Measurements from ENCODE around the gene OR8B8.
A peak's percentile ranks its signal among the peaks of the same experiment; 100 is the strongest.
"Not testable (repeated sequence)": the region's sequence is repeated elsewhere in the genome, so short reads cannot be mapped to it uniquely, and the experiment has no call there.

The OR8B8 gene

GRCh38 chr11:124405581-124405980, 39.9 kb downstream of the OR8B8 start:
- TF ChIP-seq, protein P1, sequence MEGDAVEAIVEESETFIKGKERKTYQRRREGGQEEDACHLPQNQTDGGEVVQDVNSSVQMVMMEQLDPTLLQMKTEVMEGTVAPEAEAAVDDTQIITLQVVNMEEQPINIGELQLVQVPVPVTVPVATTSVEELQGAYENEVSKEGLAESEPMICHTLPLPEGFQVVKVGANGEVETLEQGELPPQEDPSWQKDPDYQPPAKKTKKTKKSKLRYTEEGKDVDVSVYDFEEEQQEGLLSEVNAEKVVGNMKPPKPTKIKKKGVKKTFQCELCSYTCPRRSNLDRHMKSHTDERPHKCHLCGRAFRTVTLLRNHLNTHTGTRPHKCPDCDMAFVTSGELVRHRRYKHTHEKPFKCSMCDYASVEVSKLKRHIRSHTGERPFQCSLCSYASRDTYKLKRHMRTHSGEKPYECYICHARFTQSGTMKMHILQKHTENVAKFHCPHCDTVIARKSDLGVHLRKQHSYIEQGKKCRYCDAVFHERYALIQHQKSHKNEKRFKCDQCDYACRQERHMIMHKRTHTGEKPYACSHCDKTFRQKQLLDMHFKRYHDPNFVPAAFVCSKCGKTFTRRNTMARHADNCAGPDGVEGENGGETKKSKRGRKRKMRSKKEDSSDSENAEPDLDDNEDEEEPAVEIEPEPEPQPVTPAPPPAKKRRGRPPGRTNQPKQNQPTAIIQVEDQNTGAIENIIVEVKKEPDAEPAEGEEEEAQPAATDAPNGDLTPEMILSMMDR (IDR thresholded peaks at IDR 0.05; ENCODE audit: insufficient read depth, low read length, missing control alignments), result no peak
- CTCF ChIA-PET, result interaction anchor here (1.6 kb wide), 1 partner anchor 10 kb away, joined by 9 read pairs; no protein-coding TSS in a partner anchor
- H3K4me3 ChIP-seq (ENCODE audit: low read depth, low read length), result no peak overlapping the region
- DNase-seq (ENCODE audit: low read depth, low spot score), result no peak
- POLR2A ChIA-PET, result no interaction called here

GRCh38 chr11:124403186-124403585, 42.3 kb downstream of the OR8B8 start:
- H3K4me3 ChIP-seq (ENCODE audit: low read depth, low read length); POLR2A ChIA-PET; DNase-seq (ENCODE audit: low read depth, low spot score): not testable (repeated sequence)
- CTCF ChIA-PET, result interaction anchor here (0.7 to 3.6 kb wide), 7 partner anchors 12 to 214 kb away, joined by 3 to 23 read pairs (median 14); no protein-coding TSS in a partner anchor

GRCh38 chr11:124402326-124402922, 43.1 kb downstream of the OR8B8 start:
- ChIA-PET POLR2A (interaction anchor here (0.7 kb wide), 1 partner anchor 350 kb away, joined by 3 read pairs; no protein-coding TSS in a partner anchor), CTCF (interaction anchor here (0.6 to 3.6 kb wide), 37 partner anchors 8 to 469 kb away, joined by 3 to 23 read pairs (median 4); no protein-coding TSS in a partner anchor)
- DNase-seq (ENCODE audit: low read depth, low spot score), result peak; percentile 62
- no peak overlapping the region for H3K4me3 ChIP-seq (ENCODE audit: low read depth, low read length)
- TF ChIP-seq, protein P1 (IDR thresholded peaks at IDR 0.05; ENCODE audit: insufficient read depth, low read length, missing control alignments), result peak; percentile 78

- CTCF ChIA-PET, result no interaction called here
- TF ChIP-seq, protein P1 (IDR thresholded peaks at IDR 0.05; ENCODE audit: insufficient read depth, low read length, missing control alignments), result no peak
Measured at GRCh38 chr11:124398924-124399323, 46.6 kb downstream of the OR8B8 start, which contains the start of gene OR8B3. Gene OR8B3, minus strand, starts transcription at chr11:124399024. Its CDS starts 1,673 bp downstream, at chr11:124397351.

DNA sequence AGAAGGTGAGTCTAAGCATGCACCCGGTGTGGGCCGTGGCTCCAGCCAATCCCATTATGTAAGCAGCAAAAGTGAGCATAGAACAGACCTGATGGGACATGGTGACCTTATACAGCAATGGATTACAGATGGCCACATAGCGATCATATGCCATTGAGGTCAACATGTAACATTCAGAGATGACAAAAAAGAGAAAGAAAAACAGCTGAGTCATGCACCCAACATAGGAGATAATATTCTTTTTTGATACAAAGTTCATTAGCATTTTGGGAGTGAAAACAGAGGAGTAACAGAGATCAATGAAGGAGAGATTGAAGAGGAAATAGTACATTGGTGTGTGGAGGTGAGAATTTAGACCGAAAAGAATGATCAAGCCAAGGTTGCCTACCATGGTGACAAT, 48.6 kb downstream of the OR8B8 start:
- CTCF ChIA-PET; H3K4me3 ChIP-seq (ENCODE audit: low read depth, low read length); DNase-seq (ENCODE audit: low read depth, low spot score); POLR2A ChIA-PET: not testable (repeated sequence)

More at GRCh38 chr11:124398924-124399323, 46.6 kb downstream of the OR8B8 start, which contains the start of gene OR8B3:
- POLR2A ChIA-PET, result no interaction called here
- no peak within 1 kb of the TSS for H3K4me3 ChIP-seq (ENCODE audit: low read depth, low read length)
- no peak for DNase-seq (ENCODE audit: low read depth, low spot score)

- TF ChIP-seq, protein P1 (IDR thresholded peaks at IDR 0.05; ENCODE audit: insufficient read depth, low read length, missing control alignments), result no peak
- H3K4me3 ChIP-seq (ENCODE audit: low read depth, low read length), result no peak overlapping the region
- POLR2A ChIA-PET, result no interaction called here
- CTCF ChIA-PET, result interaction anchor here (0.7 to 1.3 kb wide), 2 partner anchors 8 to 15 kb away, joined by 3 to 4 read pairs; no protein-coding TSS in a partner anchor
- no peak for DNase-seq (ENCODE audit: low read depth, low spot score)
Measured at GRCh38 chr11:124394408-124394807, 51.1 kb downstream of the OR8B8 start.
